ENCODE results near the gene KDM1B. TPM values are rescaled to one million over a fixed set of nuclear protein-coding genes. Genes with fewer than 3 reads are reported as not detected.
"Not testable (repeated sequence)": the region's sequence is repeated elsewhere in the genome, so short reads cannot be mapped to it uniquely, and the experiment has no call there.

The KDM1B gene
- total and polyA plus RNA-seq, 2 of the 8 experiments (the other 6 are each of a cell fraction or from before 2014, with no cell fraction given), result 3.7 to 7.5 TPM

DNA sequence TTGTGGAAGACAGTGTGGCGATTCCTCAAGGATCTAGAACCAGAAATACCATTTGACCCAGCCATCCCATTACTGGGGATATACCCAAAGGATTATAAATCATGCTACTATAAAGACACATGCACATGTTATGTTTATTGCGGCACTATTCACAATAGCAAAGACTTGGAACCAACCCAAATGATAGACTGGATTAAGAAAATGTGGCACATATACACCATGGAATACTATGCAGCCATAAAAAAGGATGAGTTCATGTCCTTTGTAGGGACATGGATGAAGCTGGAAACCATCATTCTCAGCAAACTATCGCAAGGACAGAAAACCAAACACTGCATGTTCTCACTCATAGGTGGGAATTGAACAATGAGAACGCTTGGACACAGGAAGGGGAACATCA is 78.5 kb downstream of the KDM1B start:
- FAIRE-seq; H3K14ac ChIP-seq (ENCODE audit: insufficient read length); H3K4ac ChIP-seq (replicated peaks; ENCODE audit: insufficient read length, low read depth, low read length); H2AFZ ChIP-seq (ENCODE audit: low read length); H3K27me3 ChIP-seq (replicated peaks in 1 of 4; ENCODE audit: control insufficient read depth in 3 of 4, extremely low read depth in 1 of 4, insufficient read depth in 3 of 4, low read length in 3 of 4); H3K9ac ChIP-seq (replicated peaks in 1 of 4; ENCODE audit: extremely low read depth in 1 of 4, low read depth in 3 of 4, low read length in 3 of 4); H3K56ac ChIP-seq (replicated peaks; ENCODE audit: insufficient read length, low read depth, low read length); H2AK5ac ChIP-seq (ENCODE audit: low read depth, low read length); H2BK20ac ChIP-seq (ENCODE audit: low read length); H3K4me1 ChIP-seq (replicated peaks in 1 of 4; ENCODE audit: control insufficient read depth in 3 of 4, insufficient read depth in 4 of 4, low read length in 3 of 4); H2BK120ac ChIP-seq (replicated peaks; ENCODE audit: low read depth, low read length); H4K91ac ChIP-seq (replicated peaks; ENCODE audit: insufficient read length, low read length); H3K4me2 ChIP-seq (ENCODE audit: insufficient read depth in 1 of 2, low read depth in 2 of 2, low read length in 2 of 2); H2BK15ac ChIP-seq (ENCODE audit: low read length); H3K23ac ChIP-seq (ENCODE audit: insufficient read length); H3K9me3 ChIP-seq (ENCODE audit: insufficient read depth in 2 of 2, low read depth in 1 of 2, low read length in 1 of 2); H3K18ac ChIP-seq (ENCODE audit: extremely low read depth, low read length); H3K4me3 ChIP-seq (ENCODE audit: extremely low read depth in 1 of 4, insufficient read depth in 2 of 4, low read depth in 3 of 4, low read length in 4 of 4); H4K20me1 ChIP-seq (replicated peaks in 1 of 2; ENCODE audit: control insufficient read depth in 1 of 2, insufficient read depth in 2 of 2, low read length in 2 of 2); CTCF ChIA-PET (ENCODE audit: partially characterized antibody); H3K27ac ChIP-seq (ENCODE audit: low read depth, low read length); H4K8ac ChIP-seq (ENCODE audit: extremely low read depth, insufficient read depth, low read length); POLR2A ChIA-PET (ENCODE audit: partially characterized antibody); H2BK12ac ChIP-seq (ENCODE audit: low read depth, low read length); H3K23me2 ChIP-seq (ENCODE audit: low read depth, low read length); DNase-seq (ENCODE audit: low read depth in 1 of 2, low spot score in 2 of 2); H2BK5ac ChIP-seq (ENCODE audit: low read depth, low read length); H3K79me1 ChIP-seq (ENCODE audit: low read depth, low read length); H4K5ac ChIP-seq (ENCODE audit: insufficient read length, low read depth, low read length): not testable (repeated sequence)
- Histone ChIP-seq H3K79me2 (ENCODE audit: control insufficient read depth in 1 of 2, insufficient read depth in 2 of 2, low read length in 2 of 2) (peaks cover 0 to 56% of the 10 kb centered on the region in 2 experiments; a peak in 2 of 4 replicates), H3K36me3 (ENCODE audit: control insufficient read depth in 2 of 4, insufficient read depth in 4 of 4, low read length in 3 of 4) (peaks cover 7 to 71% (median 42%) of the 10 kb centered on the region in 4 experiments)
- 98% methylated on average over 2 of the region's 4 CpGs; no CpG with 5 or more reads in 1 of the 2 experiments for WGBS, 2 experiments (ENCODE audit: extremely low coverage in 1 of 2, insufficient coverage in 1 of 2, insufficient read length in 1 of 2, insufficient replicate concordance in 2 of 2, low coverage in 1 of 2, low lambda C conversion rate in 2 of 2, missing lambda C conversion rate in 1 of 2)
